Tibial nerve (tissue), 3 donors: Measurements from ENCODE around the gene TMEM170B.

Source experiments
- CTCF ChIP-seq, 5 experiments: fragments of 200-600 bp in 3 of 5; fragments of 450-650 bp in 2 of 5; sonication (generic) in 3 of 5; IDR thresholded peaks; one replicate each; pipeline ENCODE4 v1.5.1; 2016 to 2019; ENCODE audit warnings: antibody characterized with exemption in 5 of 5, mild to moderate bottlenecking in 3 of 5, moderate library complexity in 2 of 5
- POLR2A ChIP-seq, 2 donors: fragments of 450-650 bp; IDR thresholded peaks; one replicate each; pipeline ENCODE4 v1.6.1; 2017; ENCODE audit warnings: antibody characterized with exemption in 2 of 2, mild to moderate bottlenecking in 2 of 2, moderate library complexity in 2 of 2

GRCh38 chr6:11497881-11498280, 39.7 kb upstream of the TMEM170B start:
- TF ChIP-seq CTCF (IDR thresholded peaks at IDR 0.05), result no peak
- no peak for TF ChIP-seq POLR2A (IDR thresholded peaks at IDR 0.05)
